Bronchial epithelial cell (primary cell): ENCODE measurements around the gene RAB25. TPM values are rescaled to one million over a fixed set of nuclear protein-coding genes. Genes with fewer than 3 reads are reported as not detected.
"Not testable (repeated sequence)": the region's sequence is repeated elsewhere in the genome, so short reads cannot be mapped to it uniquely, and the experiment has no call there.

Source experiments
- DNase-seq: peaks from one replicate; pipeline ENCODE4 v3.0.0-alpha.2; 2010; ENCODE audit warnings: low read depth
- FAIRE-seq: peaks from 2 replicates; lab custom pipeline; 2011; peaks lifted over from hg19 to GRCh38; lab: Jason Lieb, UNC
- H3K27me3 ChIP-seq: 2 replicates; pipeline ENCODE4 v1.5.1; 2011; ENCODE audit warnings: low read length; ENCODE audit not compliant: control insufficient read depth, insufficient read depth
- H3K36me3 ChIP-seq: 2 replicates; pipeline ENCODE4 v1.5.1; 2011; ENCODE audit warnings: low read length; ENCODE audit not compliant: control insufficient read depth, insufficient read depth
- H3K4me3 ChIP-seq: 2 replicates; pipeline ENCODE4 v1.5.1; 2011; ENCODE audit warnings: mild to moderate bottlenecking, low read depth, low read length, control low read depth
- CTCF ChIP-seq: IDR thresholded peaks from 2 replicates; pipeline ENCODE4 v1.5.1; 2011; ENCODE audit warnings: mild to moderate bottlenecking, moderate library complexity, low read length, control low read depth, inconsistent platforms; ENCODE audit not compliant: insufficient read depth, severe bottlenecking
- total RNA-seq: library from RNA; depleted of rRNA; stranded (reverse); fragments of >200 nt; gene quantifications from 2 replicates; pipeline ENCODE4 v1.2.1, GENCODE V29; 2014

The RAB25 gene
- total RNA-seq, 1 donor from 2014 or later: 30.3 TPM

DNA sequence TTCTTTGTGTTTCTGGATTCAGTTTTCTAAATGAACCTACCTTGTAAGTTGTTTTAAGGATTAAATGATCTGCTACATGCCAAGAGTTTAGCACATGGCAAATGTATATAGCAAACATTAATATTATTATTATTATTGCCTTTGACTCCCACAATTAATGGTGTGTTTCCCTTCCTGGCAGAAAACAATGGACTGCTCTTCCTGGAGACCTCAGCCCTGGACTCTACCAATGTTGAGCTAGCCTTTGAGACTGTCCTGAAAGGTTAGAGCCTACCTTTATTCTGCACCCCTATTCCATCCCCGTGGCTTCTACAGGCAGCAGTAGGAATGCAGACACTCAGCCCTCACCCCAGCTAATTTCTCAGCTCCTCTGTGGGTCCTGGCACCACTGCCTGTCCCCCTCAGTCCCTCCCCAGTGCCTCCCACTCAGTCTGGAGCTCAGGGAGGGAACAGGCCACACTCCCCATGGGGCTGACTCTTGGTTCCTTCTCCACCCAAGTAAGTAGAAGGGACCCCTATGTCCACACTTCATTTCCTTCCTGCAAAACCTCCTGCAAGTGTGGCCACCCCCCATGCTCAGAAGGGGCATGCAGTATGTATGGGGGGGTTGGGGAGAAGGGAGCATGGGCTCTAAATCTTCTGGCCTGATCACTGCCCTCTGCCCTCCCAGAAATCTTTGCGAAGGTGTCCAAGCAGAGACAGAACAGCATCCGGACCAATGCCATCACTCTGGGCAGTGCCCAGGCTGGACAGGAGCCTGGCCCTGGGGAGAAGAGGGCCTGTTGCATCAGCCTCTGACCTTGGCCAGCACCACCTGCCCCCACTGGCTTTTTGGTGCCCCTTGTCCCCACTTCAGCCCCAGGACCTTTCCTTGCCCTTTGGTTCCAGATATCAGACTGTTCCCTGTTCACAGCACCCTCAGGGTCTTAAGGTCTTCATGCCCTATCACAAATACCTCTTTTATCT is 8.8 kb downstream of the RAB25 start:
- Histone ChIP-seq H3K27me3 (no peaks in the 10 kb centered on the region), H3K4me3 (no peak overlapping the region)
- peak; percentile 18 for FAIRE-seq

GRCh38 chr1:156070548-156070947 is 9.6 kb downstream of the RAB25 start:
- no peak for TF ChIP-seq CTCF
- FAIRE-seq: no peak
- Histone ChIP-seq H3K27me3 (no peaks in the 10 kb centered on the region), H3K4me3 (no peak overlapping the region), H3K36me3 (peaks cover 13% of the 10 kb centered on the region)
- no peak for DNase-seq

More for the DNA sequence above, 8.8 kb downstream of the RAB25 start:
- H3K36me3 ChIP-seq: peaks cover 13% of the 10 kb centered on the region
- DNase-seq: no peak
- no peak for TF ChIP-seq CTCF

GRCh38 chr1:156071332-156071816 is 10.4 kb downstream of the RAB25 start:
- not testable (repeated sequence) for H3K27me3 ChIP-seq, H3K4me3 ChIP-seq, FAIRE-seq, DNase-seq
- H3K36me3 ChIP-seq: peaks cover 13% of the 10 kb centered on the region

GRCh38 chr1:156072251-156072650 is 11.3 kb downstream of the RAB25 start:
- DNase-seq: no peak
- H3K36me3 ChIP-seq: peaks cover 13% of the 10 kb centered on the region
- no peak overlapping the region for H3K4me3 ChIP-seq
- H3K27me3 ChIP-seq: no peaks in the 10 kb centered on the region
- FAIRE-seq: no peak
- no peak for TF ChIP-seq CTCF

DNA sequence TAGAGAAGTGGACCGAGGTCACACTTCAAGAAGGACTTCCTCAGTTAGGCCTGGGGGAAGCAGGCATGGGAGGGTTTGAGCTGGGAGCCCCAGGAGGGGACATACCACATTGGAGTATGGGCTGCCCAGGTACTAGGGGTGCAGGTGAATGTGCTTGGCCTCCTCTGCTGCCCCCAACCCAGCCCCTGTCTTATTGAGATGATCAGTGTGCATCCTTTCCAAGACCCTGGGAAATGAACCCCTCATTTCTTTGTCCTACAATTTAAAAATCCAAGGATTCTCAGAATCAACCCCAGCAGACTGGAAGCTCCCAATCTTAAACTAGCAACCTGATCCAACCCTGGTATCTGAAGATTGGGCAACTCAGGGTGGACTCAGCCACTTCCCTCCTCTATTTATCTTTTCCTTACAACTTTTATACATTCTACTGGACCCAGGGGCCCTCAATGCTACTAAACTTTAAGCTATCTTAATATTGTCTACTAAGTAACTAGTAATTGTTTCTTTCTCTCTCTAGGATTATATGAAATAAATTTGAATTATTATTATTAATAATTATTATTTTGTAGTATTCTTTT is 12.2 kb downstream of the RAB25 start:
- no peak for TF ChIP-seq CTCF
- Histone ChIP-seq H3K36me3 (peaks cover 11% of the 10 kb centered on the region), H3K27me3 (no peaks in the 10 kb centered on the region), H3K4me3 (no peak overlapping the region)
- DNase-seq (no peak), FAIRE-seq (no peak)

- Histone ChIP-seq H3K4me3 (no peak overlapping the region), H3K27me3 (no peaks in the 10 kb centered on the region), H3K36me3 (peaks cover 10% of the 10 kb centered on the region)
- TF ChIP-seq CTCF: no peak
- FAIRE-seq: no peak
- no peak for DNase-seq
These were observed 12.8 kb downstream of the RAB25 start for GRCh38 chr1:156073740-156074139.
